HL-60 (cell line): ENCODE results near the gene CYP24A1.

Experiments used
- GABPA ChIP-seq: IDR thresholded peaks from 2 replicates; pipeline ENCODE4 v1.6.1; 2012; ENCODE audit warnings: low read depth
- TF ChIP-seq, protein P1 (sequence below): IDR thresholded peaks from one replicate; pipeline ENCODE4 v1.5.1; 2011; ENCODE audit warnings: low read length, control low read depth, inconsistent platforms; ENCODE audit not compliant: insufficient read depth

DNA sequence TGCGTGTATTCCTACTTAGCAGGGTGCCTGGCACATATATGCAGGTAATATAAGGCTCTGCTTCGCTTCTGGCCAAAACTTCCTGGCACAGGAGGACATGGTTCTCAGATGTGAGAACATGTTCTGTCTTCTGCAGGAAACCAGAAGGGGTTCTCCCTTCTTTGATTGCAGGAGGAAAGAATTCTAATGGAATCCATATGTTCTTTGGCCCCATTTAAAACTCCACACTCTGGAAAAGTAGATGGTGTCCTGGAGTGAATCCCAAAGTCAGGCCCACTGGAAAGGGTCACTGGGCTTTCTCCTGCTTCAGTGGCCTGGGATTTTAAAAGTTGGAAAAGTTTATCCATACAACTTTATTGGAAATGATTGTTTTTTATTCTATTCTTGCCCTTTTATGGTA, 16.4 kb upstream of the CYP24A1 start:
- TF ChIP-seq, protein P1, sequence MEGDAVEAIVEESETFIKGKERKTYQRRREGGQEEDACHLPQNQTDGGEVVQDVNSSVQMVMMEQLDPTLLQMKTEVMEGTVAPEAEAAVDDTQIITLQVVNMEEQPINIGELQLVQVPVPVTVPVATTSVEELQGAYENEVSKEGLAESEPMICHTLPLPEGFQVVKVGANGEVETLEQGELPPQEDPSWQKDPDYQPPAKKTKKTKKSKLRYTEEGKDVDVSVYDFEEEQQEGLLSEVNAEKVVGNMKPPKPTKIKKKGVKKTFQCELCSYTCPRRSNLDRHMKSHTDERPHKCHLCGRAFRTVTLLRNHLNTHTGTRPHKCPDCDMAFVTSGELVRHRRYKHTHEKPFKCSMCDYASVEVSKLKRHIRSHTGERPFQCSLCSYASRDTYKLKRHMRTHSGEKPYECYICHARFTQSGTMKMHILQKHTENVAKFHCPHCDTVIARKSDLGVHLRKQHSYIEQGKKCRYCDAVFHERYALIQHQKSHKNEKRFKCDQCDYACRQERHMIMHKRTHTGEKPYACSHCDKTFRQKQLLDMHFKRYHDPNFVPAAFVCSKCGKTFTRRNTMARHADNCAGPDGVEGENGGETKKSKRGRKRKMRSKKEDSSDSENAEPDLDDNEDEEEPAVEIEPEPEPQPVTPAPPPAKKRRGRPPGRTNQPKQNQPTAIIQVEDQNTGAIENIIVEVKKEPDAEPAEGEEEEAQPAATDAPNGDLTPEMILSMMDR = no peak
- no peak for TF ChIP-seq GABPA
